ENCODE results near the gene MARCO.

DNA sequence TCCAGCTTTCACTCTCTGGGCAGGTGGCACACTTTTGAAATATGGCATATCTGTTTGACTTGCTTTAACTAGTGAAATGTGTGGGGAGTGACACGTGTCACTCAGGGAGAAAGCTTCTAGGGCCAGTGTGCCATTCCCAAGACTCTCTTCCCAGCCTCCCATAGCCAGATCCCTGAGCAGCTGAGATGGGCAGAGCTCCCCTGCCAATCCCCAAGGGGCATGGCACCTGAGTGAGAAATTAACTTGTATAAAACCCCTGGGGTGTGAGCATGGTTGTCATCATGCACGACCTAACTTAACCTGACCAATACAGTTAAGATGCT, 39.0 kb upstream of the MARCO start:
- TF ChIP-seq CTCF (IDR thresholded peaks at IDR 0.05; ENCODE audit: insufficient read depth, low read depth, low read length) (no peak), EZH2 (IDR thresholded peaks at IDR 0.05; ENCODE audit: insufficient read depth, low read length) (no peak)

Data from astrocyte (in vitro differentiated cells and primary cell).